GM20000 (cell line): ENCODE data around the gene REM1.

ENCODE experiments used
- DNase-seq: peaks from one replicate; pipeline ENCODE4 v3.0.0; 2012; ENCODE audit warnings: low spot score
- CTCF ChIP-seq: IDR thresholded peaks from 2 replicates; pipeline ENCODE4 v1.5.1; 2012; ENCODE audit warnings: mild to moderate bottlenecking, control low read depth; ENCODE audit errors: extremely low read depth, missing control alignments

Gene REM1

DNA sequence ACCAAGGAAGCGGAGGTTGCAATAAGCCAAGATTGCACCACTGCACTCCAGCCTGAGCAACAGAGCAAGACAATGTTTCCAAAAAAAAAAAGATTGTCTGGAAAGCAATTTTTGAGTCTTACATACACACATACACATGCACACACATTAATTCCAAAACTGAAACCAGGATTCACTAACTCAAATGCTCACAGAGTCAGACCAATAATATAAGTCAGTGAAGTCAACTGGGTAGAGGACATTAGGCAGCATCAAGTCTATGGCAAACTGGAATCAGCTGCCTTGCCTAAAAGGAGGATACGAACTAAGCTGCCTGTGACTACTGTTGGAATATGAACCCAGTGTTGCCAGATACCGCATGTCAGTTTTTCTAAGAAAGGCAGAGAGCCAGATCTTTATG lies 15.7 kb downstream of the REM1 start:
- no peak for TF ChIP-seq CTCF
- DNase-seq: no peak

DNA sequence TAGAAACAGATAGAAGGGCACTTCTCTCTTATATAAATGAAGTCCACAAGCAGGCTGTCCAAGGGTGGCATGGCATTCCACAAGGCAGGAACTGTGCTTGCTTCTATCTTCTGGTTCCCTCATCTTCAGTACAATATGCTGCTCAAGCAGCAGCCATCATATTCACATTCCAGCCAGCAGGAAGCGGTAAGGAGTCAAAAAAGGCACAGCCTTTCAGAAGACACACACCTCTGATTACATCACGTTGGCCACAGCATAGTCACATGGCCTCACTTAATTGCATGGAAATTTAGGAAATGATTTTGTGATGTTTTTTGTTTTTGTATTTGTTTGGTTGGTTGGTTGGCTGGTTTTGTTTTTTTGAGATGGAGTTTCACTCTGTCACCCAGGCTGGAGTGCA lies 19.0 kb downstream of the REM1 start:
- no peak for TF ChIP-seq CTCF
- DNase-seq: no peak

DNA sequence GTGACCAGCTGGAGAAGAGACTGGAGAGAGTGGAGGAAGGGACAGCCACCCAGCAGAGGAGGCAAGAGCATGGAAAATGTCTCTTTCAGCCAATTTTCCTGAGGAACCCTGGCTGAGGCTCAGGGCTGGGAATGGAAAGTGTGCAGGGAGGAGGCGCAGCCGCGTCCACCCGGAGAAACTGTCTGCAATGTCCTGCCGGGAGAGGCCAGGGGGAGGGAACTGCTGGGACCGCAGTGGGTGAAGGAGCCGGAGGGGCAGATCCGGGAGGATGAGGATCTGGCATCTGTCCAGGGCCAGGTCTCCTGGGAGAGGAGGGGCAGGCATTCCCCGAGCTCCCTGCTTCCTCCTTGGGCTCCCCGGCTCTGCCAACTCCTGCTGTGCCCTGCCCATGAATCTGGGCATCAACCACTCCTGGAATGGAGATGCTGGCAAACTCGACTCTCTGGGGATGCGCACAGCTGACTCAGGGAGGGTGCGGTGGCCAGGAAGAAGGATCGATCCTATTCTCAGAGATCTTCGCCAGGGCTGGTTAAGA lies 21.7 kb downstream of the REM1 start:
- TF ChIP-seq CTCF: no peak
- DNase-seq: no peak

- no peak for DNase-seq
Measured at GRCh38 chr20:31497838-31498540, 22.9 kb downstream of the REM1 start.

GRCh38 chr20:31500527-31500926 lies 25.4 kb downstream of the REM1 start:
- DNase-seq: no peak
- no peak for TF ChIP-seq CTCF

More at GRCh38 chr20:31497838-31498540, 22.9 kb downstream of the REM1 start:
- no peak for TF ChIP-seq CTCF

- DNase-seq: peak; percentile 80
- TF ChIP-seq CTCF: peak; percentile 92
Measured at GRCh38 chr20:31502884-31503673, 28.0 kb downstream of the REM1 start.

- no peak for TF ChIP-seq CTCF
- DNase-seq: no peak
Measured at GRCh38 chr20:31505903-31506302, 30.8 kb downstream of the REM1 start.
